SK-N-SH treated with all-trans-retinoic acid at 6 μM for 48 hours (cell line): ENCODE measurements around the gene PGM2.

Experiments
- ATAC-seq: fragments of 200-7000 bp; cut with Tn5 transposase; 3 replicates; pipeline ENCODE4 v1.9.1; 2020; ENCODE audit warnings: mild to moderate bottlenecking, moderate library complexity
- ARNTL ChIP-seq: fragments of 450-650 bp; formaldehyde crosslinking; IDR thresholded peaks from 2 replicates; pipeline ENCODE4 v1.5.0; 2020; ENCODE audit warnings: low read depth, mild to moderate bottlenecking, moderate library complexity, borderline replicate concordance
- BACH2 ChIP-seq: fragments of 250-450 bp; sonication (Bioruptor Pico); IDR thresholded peaks from 2 replicates; pipeline ENCODE4 v1.9.0; 2021; ENCODE audit warnings: mild to moderate bottlenecking, borderline replicate concordance
- CSDC2 ChIP-seq: fragments of 250-450 bp; sonication (Bioruptor Pico); IDR thresholded peaks from 2 replicates; pipeline ENCODE4 v1.5.0; 2020; ENCODE audit warnings: mild to moderate bottlenecking, moderate library complexity
- GLIS3 ChIP-seq: fragments of 250-450 bp; sonication (Bioruptor Pico); IDR thresholded peaks from 2 replicates; pipeline ENCODE4 v1.5.0; 2020; ENCODE audit warnings: mild to moderate bottlenecking, moderate library complexity
- ISL1 ChIP-seq: fragments of 250-450 bp; sonication (Bioruptor Pico); IDR thresholded peaks from 2 replicates; pipeline ENCODE4 v2.1.2; 2022; ENCODE audit warnings: mild to moderate bottlenecking, moderate library complexity
- OSR1 ChIP-seq: fragments of 250-450 bp; sonication (Bioruptor Pico); IDR thresholded peaks from 2 replicates; pipeline ENCODE4 v1.8.0; 2022; ENCODE audit warnings: moderate library complexity, mild to moderate bottlenecking, inconsistent platforms
- PPARA ChIP-seq: fragments of 250-450 bp; sonication (Bioruptor Pico); IDR thresholded peaks from 2 replicates; pipeline ENCODE4 v1.5.0; 2020; ENCODE audit warnings: mild to moderate bottlenecking, borderline replicate concordance
- RARB ChIP-seq: fragments of 250-450 bp; sonication (Bioruptor Pico); IDR thresholded peaks from 2 replicates; pipeline ENCODE4 v1.8.0; 2021; ENCODE audit warnings: mild to moderate bottlenecking, moderate library complexity
- SNAI2 ChIP-seq: fragments of 250-450 bp; sonication (Bioruptor Pico); IDR thresholded peaks from 2 replicates; pipeline ENCODE4 v1.5.0; 2020; ENCODE audit warnings: mild to moderate bottlenecking, moderate library complexity
- TCF4 ChIP-seq: fragments of 250-450 bp; sonication (Bioruptor Pico); IDR thresholded peaks from 2 replicates; pipeline ENCODE4 v1.8.0; 2021; ENCODE audit warnings: mild to moderate bottlenecking, moderate library complexity, borderline replicate concordance
- TOX ChIP-seq: fragments of 250-450 bp; sonication (Bioruptor Pico); IDR thresholded peaks from 2 replicates; pipeline ENCODE4 v1.8.0; 2021; ENCODE audit warnings: mild to moderate bottlenecking, moderate library complexity, borderline replicate concordance
- ZC3H10 ChIP-seq: fragments of 250-450 bp; sonication (Bioruptor Pico); IDR thresholded peaks from 2 replicates; pipeline ENCODE4 v1.5.1; 2021; ENCODE audit warnings: mild to moderate bottlenecking, moderate library complexity
- ZFP3 ChIP-seq: fragments of 250-450 bp; sonication (Bioruptor Pico); IDR thresholded peaks from 2 replicates; pipeline ENCODE4 v1.5.0; 2020; ENCODE audit warnings: mild to moderate bottlenecking, moderate library complexity
- ZFP30 ChIP-seq: fragments of 450-650 bp; formaldehyde crosslinking; IDR thresholded peaks from 2 replicates; pipeline ENCODE4 v1.5.0; 2022; ENCODE audit warnings: mild to moderate bottlenecking, moderate library complexity
- ZNF565 ChIP-seq: fragments of 450-650 bp; formaldehyde crosslinking; conservative IDR thresholded peaks from 2 replicates; pipeline ENCODE4 v1.5.0; 2020; ENCODE audit warnings: low read depth, mild to moderate bottlenecking, moderate library complexity
- ZNF70 ChIP-seq: fragments of 450-650 bp; formaldehyde crosslinking; IDR thresholded peaks from 2 replicates; pipeline ENCODE4 v1.5.0; 2020; ENCODE audit warnings: mild to moderate bottlenecking, moderate library complexity
- ZNF8 ChIP-seq: fragments of 450-650 bp; formaldehyde crosslinking; IDR thresholded peaks from 2 replicates; pipeline ENCODE4 v1.5.0; 2020; ENCODE audit warnings: mild to moderate bottlenecking, moderate library complexity
- TF ChIP-seq, protein P1 (sequence below): fragments of 250-450 bp; sonication (Bioruptor Pico); IDR thresholded peaks from 2 replicates; pipeline ENCODE4 v1.8.0; 2021; ENCODE audit warnings: low read depth, mild to moderate bottlenecking, moderate library complexity, borderline replicate concordance
- TF ChIP-seq, protein P2 (sequence below): fragments of 250-450 bp; sonication (Bioruptor Pico); IDR thresholded peaks from 2 replicates; pipeline ENCODE4 v1.8.0; 2020; ENCODE audit warnings: mild to moderate bottlenecking, moderate library complexity, borderline replicate concordance
- TF ChIP-seq, protein P3 (sequence below): fragments of 250-450 bp; sonication (Bioruptor Pico); IDR thresholded peaks from 2 replicates; pipeline ENCODE4 v1.5.1; 2021; ENCODE audit warnings: mild to moderate bottlenecking, moderate library complexity
- TF ChIP-seq, protein P4 (sequence below): fragments of 250-450 bp; sonication (Bioruptor Pico); IDR thresholded peaks from 2 replicates; pipeline ENCODE4 v1.5.1; 2020; ENCODE audit warnings: low read depth, mild to moderate bottlenecking, moderate library complexity
- TF ChIP-seq, protein P5 (sequence below): fragments of 250-450 bp; sonication (Bioruptor Pico); IDR thresholded peaks from 2 replicates; pipeline ENCODE4 v1.5.0; 2020; ENCODE audit warnings: mild to moderate bottlenecking, moderate library complexity

PGM2 gene

DNA sequence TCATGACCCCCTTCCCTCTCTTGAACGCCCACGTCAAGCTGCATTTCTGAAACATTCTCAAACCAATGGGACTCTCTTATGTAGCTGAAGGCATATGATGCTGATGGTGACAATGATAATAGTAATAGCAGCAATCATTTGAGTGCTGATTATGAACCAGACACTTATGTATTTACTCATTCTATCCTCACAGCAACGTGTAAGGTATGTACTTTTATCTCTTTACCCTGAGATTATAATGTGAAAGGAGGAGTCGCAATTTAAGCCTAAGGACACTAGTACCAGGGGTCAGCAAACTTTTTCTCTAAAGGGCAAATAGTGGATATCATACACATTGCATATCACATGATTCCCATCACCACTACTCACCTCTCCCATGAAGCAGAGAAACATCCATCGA lies 8.5 kb downstream of the PGM2 start:
- no peak for ATAC-seq
- TF ChIP-seq ZNF565 (CRISPR knock-in tag) (no peak), ZFP3 (CRISPR knock-in tag) (no peak), BACH2 (no peak), OSR1 (CRISPR knock-in tag) (no peak), TCF4 (CRISPR knock-in tag) (no peak), ISL1 (CRISPR knock-in tag) (no peak), CSDC2 (CRISPR knock-in tag) (no peak), ARNTL (CRISPR knock-in tag) (no peak), PPARA (CRISPR knock-in tag) (no peak), SNAI2 (CRISPR knock-in tag) (no peak), ZNF8 (CRISPR knock-in tag) (no peak), TOX (CRISPR knock-in tag) (no peak), ZC3H10 (CRISPR knock-in tag) (no peak), GLIS3 (no peak)
- TF ChIP-seq, protein P1, sequence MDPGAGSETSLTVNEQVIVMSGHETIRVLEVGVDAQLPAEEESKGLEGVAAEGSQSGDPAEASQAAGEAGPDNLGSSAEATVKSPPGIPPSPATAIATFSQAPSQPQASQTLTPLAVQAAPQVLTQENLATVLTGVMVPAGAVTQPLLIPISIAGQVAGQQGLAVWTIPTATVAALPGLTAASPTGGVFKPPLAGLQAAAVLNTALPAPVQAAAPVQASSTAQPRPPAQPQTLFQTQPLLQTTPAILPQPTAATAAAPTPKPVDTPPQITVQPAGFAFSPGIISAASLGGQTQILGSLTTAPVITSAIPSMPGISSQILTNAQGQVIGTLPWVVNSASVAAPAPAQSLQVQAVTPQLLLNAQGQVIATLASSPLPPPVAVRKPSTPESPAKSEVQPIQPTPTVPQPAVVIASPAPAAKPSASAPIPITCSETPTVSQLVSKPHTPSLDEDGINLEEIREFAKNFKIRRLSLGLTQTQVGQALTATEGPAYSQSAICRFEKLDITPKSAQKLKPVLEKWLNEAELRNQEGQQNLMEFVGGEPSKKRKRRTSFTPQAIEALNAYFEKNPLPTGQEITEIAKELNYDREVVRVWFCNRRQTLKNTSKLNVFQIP (CRISPR knock-in tag) = no peak
- TF ChIP-seq, protein P2, sequence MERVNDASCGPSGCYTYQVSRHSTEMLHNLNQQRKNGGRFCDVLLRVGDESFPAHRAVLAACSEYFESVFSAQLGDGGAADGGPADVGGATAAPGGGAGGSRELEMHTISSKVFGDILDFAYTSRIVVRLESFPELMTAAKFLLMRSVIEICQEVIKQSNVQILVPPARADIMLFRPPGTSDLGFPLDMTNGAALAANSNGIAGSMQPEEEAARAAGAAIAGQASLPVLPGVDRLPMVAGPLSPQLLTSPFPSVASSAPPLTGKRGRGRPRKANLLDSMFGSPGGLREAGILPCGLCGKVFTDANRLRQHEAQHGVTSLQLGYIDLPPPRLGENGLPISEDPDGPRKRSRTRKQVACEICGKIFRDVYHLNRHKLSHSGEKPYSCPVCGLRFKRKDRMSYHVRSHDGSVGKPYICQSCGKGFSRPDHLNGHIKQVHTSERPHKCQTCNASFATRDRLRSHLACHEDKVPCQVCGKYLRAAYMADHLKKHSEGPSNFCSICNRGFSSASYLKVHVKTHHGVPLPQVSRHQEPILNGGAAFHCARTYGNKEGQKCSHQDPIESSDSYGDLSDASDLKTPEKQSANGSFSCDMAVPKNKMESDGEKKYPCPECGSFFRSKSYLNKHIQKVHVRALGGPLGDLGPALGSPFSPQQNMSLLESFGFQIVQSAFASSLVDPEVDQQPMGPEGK (CRISPR knock-in tag) = no peak
- TF ChIP-seq, protein P3, sequence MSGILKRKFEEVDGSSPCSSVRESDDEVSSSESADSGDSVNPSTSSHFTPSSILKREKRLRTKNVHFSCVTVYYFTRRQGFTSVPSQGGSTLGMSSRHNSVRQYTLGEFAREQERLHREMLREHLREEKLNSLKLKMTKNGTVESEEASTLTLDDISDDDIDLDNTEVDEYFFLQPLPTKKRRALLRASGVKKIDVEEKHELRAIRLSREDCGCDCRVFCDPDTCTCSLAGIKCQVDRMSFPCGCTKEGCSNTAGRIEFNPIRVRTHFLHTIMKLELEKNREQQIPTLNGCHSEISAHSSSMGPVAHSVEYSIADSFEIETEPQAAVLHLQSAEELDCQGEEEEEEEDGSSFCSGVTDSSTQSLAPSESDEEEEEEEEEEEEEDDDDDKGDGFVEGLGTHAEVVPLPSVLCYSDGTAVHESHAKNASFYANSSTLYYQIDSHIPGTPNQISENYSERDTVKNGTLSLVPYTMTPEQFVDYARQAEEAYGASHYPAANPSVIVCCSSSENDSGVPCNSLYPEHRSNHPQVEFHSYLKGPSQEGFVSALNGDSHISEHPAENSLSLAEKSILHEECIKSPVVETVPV (CRISPR knock-in tag) = no peak
- TF ChIP-seq, protein P4, sequence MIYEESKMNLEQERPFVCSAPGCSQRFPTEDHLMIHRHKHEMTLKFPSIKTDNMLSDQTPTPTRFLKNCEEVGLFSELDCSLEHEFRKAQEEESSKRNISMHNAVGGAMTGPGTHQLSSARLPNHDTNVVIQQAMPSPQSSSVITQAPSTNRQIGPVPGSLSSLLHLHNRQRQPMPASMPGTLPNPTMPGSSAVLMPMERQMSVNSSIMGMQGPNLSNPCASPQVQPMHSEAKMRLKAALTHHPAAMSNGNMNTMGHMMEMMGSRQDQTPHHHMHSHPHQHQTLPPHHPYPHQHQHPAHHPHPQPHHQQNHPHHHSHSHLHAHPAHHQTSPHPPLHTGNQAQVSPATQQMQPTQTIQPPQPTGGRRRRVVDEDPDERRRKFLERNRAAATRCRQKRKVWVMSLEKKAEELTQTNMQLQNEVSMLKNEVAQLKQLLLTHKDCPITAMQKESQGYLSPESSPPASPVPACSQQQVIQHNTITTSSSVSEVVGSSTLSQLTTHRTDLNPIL = no peak
- TF ChIP-seq, protein P5, sequence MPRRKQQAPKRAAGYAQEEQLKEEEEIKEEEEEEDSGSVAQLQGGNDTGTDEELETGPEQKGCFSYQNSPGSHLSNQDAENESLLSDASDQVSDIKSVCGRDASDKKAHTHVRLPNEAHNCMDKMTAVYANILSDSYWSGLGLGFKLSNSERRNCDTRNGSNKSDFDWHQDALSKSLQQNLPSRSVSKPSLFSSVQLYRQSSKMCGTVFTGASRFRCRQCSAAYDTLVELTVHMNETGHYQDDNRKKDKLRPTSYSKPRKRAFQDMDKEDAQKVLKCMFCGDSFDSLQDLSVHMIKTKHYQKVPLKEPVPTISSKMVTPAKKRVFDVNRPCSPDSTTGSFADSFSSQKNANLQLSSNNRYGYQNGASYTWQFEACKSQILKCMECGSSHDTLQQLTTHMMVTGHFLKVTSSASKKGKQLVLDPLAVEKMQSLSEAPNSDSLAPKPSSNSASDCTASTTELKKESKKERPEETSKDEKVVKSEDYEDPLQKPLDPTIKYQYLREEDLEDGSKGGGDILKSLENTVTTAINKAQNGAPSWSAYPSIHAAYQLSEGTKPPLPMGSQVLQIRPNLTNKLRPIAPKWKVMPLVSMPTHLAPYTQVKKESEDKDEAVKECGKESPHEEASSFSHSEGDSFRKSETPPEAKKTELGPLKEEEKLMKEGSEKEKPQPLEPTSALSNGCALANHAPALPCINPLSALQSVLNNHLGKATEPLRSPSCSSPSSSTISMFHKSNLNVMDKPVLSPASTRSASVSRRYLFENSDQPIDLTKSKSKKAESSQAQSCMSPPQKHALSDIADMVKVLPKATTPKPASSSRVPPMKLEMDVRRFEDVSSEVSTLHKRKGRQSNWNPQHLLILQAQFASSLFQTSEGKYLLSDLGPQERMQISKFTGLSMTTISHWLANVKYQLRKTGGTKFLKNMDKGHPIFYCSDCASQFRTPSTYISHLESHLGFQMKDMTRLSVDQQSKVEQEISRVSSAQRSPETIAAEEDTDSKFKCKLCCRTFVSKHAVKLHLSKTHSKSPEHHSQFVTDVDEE = no peak

DNA sequence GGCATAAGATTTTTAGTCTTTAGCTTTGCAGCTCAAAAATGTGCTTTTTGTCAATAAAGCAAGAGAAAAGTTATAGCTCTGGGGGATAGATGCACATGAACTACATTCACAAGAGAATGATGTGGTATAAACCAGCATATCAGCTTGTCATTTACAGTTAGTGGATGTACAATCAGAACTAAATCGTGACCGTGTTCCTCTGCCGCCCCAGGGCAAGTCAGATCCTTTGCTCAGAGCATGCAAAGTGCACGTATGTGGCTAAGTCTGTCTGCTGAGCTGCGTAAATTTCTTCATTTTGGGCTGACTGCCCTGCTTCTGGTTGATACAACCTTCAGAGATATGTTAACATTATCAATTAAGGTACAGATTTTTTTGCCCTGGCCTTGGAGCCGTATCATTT lies 9.3 kb downstream of the PGM2 start:
- no peak for ATAC-seq
- TF ChIP-seq RARB (CRISPR knock-in tag) = no peak
- no peak for TF ChIP-seq GLIS3
- TF ChIP-seq, protein P2 (CRISPR knock-in tag) = no peak
- TF ChIP-seq ZNF70 = no peak
- TF ChIP-seq ZNF8 (CRISPR knock-in tag) = no peak
- no peak for TF ChIP-seq ZFP3 (CRISPR knock-in tag)
- no peak for TF ChIP-seq PPARA (CRISPR knock-in tag)
- TF ChIP-seq ZNF565 (CRISPR knock-in tag) = no peak
- TF ChIP-seq CSDC2 (CRISPR knock-in tag) = no peak
- TF ChIP-seq ISL1 (CRISPR knock-in tag) = no peak
- TF ChIP-seq, protein P4 = no peak
- no peak for TF ChIP-seq ZFP30
